Measurements from ENCODE around the gene DNAJC18. TPM values are rescaled to one million over a fixed set of nuclear protein-coding genes. Genes with fewer than 3 reads are reported as not detected.

Gene DNAJC18
- total and polyA plus RNA-seq, 8 donors = under 0.01 to 12.1 (median 2.3) TPM; not detected in 1

- Histone ChIP-seq H3K9me3 (no peaks in the 10 kb centered on the region), H3K4me1 (peaks cover 18 to 41% (median 29%) of the 10 kb centered on the region in 4 donors), H3K27ac (no peak overlapping the region), H3K4me3 (no peak overlapping the region), H3K27me3 (no peaks in the 10 kb centered on the region), H3K36me3 (peaks cover 0 to 11% (median 5%) of the 10 kb centered on the region in 4 donors)
- intact Hi-C loops (cut with DNase I; ENCODE audit: low total_unique reads) = no loop called here
- TF ChIP-seq POLR2A (IDR thresholded peaks at IDR 0.05) (no peak), CTCF (IDR thresholded peaks at IDR 0.05) (no peak), EP300 (IDR thresholded peaks at IDR 0.05) (no peak), POLR2AphosphoS5 (IDR thresholded peaks at IDR 0.05) (no peak)
- DNase-seq = no peak
- WGBS, 5 donors = 84 to 89% (median 86%) methylated on average over 15 of the region's 15 CpGs
These were observed 59.5 kb downstream of the DNAJC18 start for GRCh38 chr5:139379626-139380449.

GRCh38 chr5:139378941-139379361 lies 60.4 kb downstream of the DNAJC18 start:
- Histone ChIP-seq H3K36me3 (peaks cover 0 to 15% (median 6%) of the 10 kb centered on the region in 4 donors), H3K9me3 (no peaks in the 10 kb centered on the region), H3K4me3 (no peak overlapping the region), H3K27me3 (no peaks in the 10 kb centered on the region), H3K27ac (peak overlapping the region in 1 of 5 donors; percentile 19), H3K4me1 (peaks cover 9 to 32% (median 22%) of the 10 kb centered on the region in 4 donors)
- no peak for DNase-seq
- 33 to 59% (median 48%) methylated on average over 12 to 13 of the region's 13 CpGs for WGBS, 5 donors
- TF ChIP-seq POLR2AphosphoS5 (IDR thresholded peaks at IDR 0.05) (peak in 1 of 3 donors; percentile 32), CTCF (IDR thresholded peaks at IDR 0.05) (no peak)
- intact Hi-C loops (cut with DNase I; ENCODE audit: low total_unique reads) = no loop called here

GRCh38 chr5:139378101-139378825 lies 61.1 kb downstream of the DNAJC18 start:
- H3K4me1 ChIP-seq = peaks cover 4 to 35% (median 18%) of the 10 kb centered on the region in 4 donors
- peak overlapping the region in 1 of 5 donors; percentile 19 for H3K27ac ChIP-seq
- H3K4me3 ChIP-seq = no peak overlapping the region
- TF ChIP-seq EP300 (IDR thresholded peaks at IDR 0.05) (no peak), POLR2A (IDR thresholded peaks at IDR 0.05) (no peak), CTCF (IDR thresholded peaks at IDR 0.05) (no peak), POLR2AphosphoS5 (IDR thresholded peaks at IDR 0.05) (no peak)
- H3K27me3 ChIP-seq = no peaks in the 10 kb centered on the region
- intact Hi-C loops (cut with DNase I; ENCODE audit: low total_unique reads) = no loop called here
- H3K36me3 ChIP-seq = peaks cover 0 to 22% (median 9%) of the 10 kb centered on the region in 4 donors
- no peak for DNase-seq
- WGBS, 5 donors = 56 to 69% (median 66%) methylated on average over 44 to 47 of the region's 47 CpGs
- no peaks in the 10 kb centered on the region for H3K9me3 ChIP-seq

- WGBS, 5 donors = 69 to 93% (median 77%) methylated on average over 3 of the region's 3 CpGs
- intact Hi-C loops (cut with DNase I; ENCODE audit: low total_unique reads) = no loop called here
- no peak for DNase-seq
These were observed 62.1 kb downstream of the DNAJC18 start for GRCh38 chr5:139377226-139377625.

More at GRCh38 chr5:139377226-139377625, 62.1 kb downstream of the DNAJC18 start:
- Histone ChIP-seq H3K4me1 (peaks cover 0 to 31% (median 16%) of the 10 kb centered on the region in 4 donors), H3K27ac (no peak overlapping the region), H3K36me3 (peaks cover 0 to 32% (median 17%) of the 10 kb centered on the region in 4 donors), H3K9me3 (no peaks in the 10 kb centered on the region), H3K27me3 (no peaks in the 10 kb centered on the region), H3K4me3 (no peak overlapping the region)
- no peak for TF ChIP-seq CTCF (IDR thresholded peaks at IDR 0.05)
- no peak for TF ChIP-seq POLR2AphosphoS5 (IDR thresholded peaks at IDR 0.05)
- no peak for TF ChIP-seq POLR2A (IDR thresholded peaks at IDR 0.05)
- TF ChIP-seq EP300 (IDR thresholded peaks at IDR 0.05) = no peak
